C4-2B (cell line): ENCODE measurements around the gene GALNT2.

ENCODE experiments used
- H3K27ac ChIP-seq: fragments of 450-650 bp; 2 replicates; pipeline ENCODE4 v1.5.1; 2017
- ZFX ChIP-seq: fragments of 450-650 bp; IDR thresholded peaks from 2 replicates; pipeline ENCODE4 v1.6.1; 2017
- TF ChIP-seq, protein P1 (sequence below): fragments of 450-650 bp; conservative IDR thresholded peaks from 2 replicates; pipeline ENCODE4 v1.5.1; 2017; ENCODE audit warnings: mild to moderate bottlenecking

Gene GALNT2

DNA sequence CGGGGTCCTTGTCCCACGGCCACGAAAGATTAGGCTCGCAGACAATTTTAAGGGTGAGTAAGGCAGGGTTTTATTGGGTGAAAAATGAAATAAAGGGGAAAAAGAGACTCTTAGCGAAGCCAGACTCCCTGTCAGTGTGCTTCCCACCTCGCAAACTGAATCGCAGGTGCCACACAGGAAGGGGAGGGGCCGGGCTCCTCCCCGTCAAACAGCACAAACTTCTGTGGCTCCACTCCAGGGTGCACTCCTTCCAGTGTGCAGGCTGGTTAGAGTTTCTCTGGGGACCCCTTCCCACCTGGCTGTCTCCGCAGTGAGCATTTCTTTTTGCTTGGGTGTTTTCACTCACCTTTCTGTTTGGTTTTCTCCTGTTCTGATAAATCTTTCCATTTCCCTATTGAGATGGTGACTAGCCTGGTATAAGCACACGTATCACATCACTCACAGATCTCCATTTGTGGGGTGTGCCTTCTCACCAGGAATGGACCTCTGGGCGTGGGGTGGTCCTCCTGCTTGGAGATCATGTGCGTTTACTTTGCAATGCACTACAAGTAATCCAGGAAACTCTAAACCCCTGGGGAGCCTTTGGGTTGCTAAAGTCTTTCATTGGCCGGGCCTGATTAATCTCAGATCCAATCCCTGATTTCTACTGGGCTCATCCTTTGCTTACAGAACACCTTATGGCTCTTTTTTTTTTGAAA lies 37.6 kb upstream of the GALNT2 start:
- no peak for TF ChIP-seq ZFX
- TF ChIP-seq, protein P1, sequence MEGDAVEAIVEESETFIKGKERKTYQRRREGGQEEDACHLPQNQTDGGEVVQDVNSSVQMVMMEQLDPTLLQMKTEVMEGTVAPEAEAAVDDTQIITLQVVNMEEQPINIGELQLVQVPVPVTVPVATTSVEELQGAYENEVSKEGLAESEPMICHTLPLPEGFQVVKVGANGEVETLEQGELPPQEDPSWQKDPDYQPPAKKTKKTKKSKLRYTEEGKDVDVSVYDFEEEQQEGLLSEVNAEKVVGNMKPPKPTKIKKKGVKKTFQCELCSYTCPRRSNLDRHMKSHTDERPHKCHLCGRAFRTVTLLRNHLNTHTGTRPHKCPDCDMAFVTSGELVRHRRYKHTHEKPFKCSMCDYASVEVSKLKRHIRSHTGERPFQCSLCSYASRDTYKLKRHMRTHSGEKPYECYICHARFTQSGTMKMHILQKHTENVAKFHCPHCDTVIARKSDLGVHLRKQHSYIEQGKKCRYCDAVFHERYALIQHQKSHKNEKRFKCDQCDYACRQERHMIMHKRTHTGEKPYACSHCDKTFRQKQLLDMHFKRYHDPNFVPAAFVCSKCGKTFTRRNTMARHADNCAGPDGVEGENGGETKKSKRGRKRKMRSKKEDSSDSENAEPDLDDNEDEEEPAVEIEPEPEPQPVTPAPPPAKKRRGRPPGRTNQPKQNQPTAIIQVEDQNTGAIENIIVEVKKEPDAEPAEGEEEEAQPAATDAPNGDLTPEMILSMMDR: no peak
- H3K27ac ChIP-seq: no peak overlapping the region

DNA sequence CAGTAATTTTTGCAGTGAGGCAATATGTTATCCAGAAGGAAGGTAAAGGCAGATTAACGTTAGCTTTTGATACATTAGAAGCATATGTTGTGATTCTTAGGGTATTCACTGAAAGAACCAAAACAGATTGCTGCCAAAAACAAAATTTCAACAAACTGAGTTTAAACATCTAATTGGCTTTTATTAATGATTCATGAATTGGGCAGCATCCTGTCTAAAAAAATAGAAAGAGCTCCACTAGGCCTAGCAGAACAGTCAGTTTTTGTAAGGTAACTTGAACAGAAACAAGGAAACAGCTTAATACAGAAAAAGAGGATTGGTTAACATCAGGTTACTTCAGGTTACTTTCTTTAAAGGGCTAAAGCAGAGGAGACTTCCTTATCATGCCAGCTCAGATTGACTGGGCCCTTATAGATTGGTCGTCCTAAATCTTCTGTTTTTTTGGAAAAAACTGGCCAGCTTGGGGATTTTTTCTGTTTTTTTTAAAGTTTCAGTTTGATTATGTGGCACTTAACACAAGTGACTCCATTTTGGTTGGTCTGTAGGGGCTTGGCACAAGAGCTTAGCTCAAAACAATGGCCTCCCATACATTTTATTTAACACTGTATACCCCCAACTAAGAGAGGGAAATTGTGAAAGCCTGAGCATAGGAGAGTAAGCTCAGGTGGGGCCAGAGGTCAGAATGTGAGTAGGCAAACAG lies 36.8 kb upstream of the GALNT2 start:
- no peak for TF ChIP-seq ZFX
- TF ChIP-seq, protein P1: no peak
- H3K27ac ChIP-seq: no peak overlapping the region

DNA sequence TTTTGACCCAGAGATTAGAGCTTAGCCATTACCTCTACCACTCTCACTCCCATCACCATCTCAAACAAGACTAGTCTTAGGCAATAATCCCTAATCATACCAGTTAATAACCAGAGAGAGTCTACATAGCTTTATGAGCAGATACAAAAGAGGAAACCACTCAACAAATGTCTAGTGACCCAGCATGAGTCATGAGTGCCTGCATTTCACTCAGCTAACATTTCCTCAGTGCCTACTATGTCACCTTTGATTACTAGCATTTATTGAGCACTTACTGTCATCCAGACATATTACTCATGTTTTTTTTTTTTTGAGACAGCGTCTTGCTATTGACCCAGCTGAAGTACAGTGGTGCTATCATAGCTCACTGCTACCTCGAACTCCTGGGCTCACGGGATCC lies 35.9 kb upstream of the GALNT2 start:
- no peak overlapping the region for H3K27ac ChIP-seq
- TF ChIP-seq ZFX: no peak
- TF ChIP-seq, protein P1: no peak

DNA sequence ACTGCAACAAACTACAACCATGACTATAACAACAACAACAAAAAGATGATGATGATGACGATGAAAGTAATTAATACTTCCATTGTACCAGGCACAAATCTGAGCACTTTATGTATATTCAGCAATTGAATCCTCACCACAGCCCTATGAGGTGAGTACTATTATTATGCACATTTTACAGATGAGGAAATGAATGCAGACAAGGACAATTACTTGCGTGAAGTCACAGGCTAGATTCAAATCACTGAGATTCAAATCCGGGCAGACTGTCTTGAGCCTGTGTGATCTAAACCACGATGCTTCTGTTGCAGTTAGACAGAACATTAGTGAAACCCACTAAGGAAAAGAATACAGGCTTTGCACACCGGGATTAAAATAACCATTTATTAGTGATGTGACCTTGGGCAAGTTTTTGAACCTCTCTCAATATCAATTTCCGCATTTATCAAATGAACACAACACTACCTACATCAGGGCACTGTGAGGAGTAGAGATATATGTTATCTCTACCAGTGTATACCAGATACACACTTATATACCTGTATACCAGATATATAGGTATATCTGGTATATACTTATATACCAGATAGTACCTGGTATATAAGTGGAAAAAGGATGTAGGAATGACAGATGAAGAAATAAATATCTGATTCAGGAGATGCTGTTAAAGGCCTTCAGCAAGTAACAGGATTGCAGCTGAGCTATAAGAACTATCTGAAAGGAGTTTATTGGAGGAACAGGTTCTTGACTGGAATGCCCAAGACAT lies 34.3 kb upstream of the GALNT2 start:
- no peak overlapping the region for H3K27ac ChIP-seq
- TF ChIP-seq, protein P1: no peak

DNA sequence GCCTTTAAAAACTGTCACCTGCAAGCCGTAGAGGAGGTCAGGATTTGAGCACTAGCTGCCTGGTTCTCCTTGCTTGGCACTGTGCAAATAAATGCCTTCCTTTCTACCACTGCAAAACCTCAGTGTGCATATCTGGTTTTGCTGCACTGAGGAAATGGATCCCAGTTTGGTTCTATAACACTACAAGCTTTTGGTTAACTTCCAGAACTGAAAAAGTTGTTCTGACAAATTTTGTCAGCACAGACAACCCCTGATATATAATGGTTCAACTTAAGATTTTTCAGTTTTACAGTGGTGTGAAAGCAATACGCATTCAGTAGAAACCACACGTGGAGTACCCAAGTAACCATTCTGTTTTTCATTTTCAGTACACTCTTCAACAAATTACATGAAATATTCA lies 29.8 kb upstream of the GALNT2 start:
- no peak for TF ChIP-seq ZFX
- TF ChIP-seq, protein P1: no peak
- no peak overlapping the region for H3K27ac ChIP-seq

DNA sequence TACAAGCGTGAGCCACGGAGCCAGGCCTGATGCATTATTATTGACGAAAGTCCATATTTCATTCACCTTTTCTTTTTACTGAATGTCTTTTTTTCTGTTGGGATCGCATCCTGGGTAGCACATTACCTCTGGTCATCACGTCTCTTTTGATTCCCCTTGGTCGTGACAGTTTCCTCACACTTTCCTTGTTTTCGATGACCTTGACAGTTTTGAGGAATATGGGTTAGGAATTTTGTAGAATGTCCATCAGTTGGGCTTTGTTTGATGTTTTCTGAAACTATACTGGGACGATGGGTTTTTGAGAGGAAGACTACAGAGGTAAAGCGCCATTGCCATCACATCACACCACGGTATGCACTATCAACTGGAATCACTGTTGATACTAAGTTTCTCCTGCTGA lies 26.6 kb upstream of the GALNT2 start:
- TF ChIP-seq, protein P1: no peak
- no peak for TF ChIP-seq ZFX
- H3K27ac ChIP-seq: no peak overlapping the region

DNA sequence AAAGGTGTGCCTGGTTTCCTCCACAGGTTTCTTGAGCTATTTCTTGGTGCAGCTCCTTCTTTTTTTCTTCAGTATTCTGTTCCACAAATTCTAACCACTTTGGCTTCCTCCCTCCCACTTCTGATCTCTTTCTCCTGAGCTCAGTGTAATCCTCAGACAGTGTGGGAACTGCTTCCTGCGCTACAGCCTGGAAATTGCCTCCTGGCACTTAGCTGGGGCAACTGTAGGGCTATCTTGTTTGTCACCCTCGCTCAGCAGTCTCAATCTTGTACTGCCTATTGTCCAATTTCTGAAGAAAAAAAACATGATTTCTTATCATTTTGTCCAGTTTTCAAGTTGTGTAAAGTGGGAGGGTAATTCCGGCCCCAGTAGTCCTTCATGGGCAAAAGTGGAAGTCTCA lies 24.0 kb upstream of the GALNT2 start:
- no peak overlapping the region for H3K27ac ChIP-seq
- TF ChIP-seq ZFX: no peak
- TF ChIP-seq, protein P1: no peak
